AG04449 (cell line): ENCODE data around the gene NOXA1.

Source experiments
- CTCF ChIA-PET: fragments of 350-600 bp; formaldehyde crosslinking; extraction: SDS; loops from one replicate; lab custom pipeline; 2021; ENCODE audit warnings: antibody characterized with exemption; lab: Yijun Ruan, JAX
- POLR2A ChIA-PET: fragments of 400-600, 350-600 bp; formaldehyde crosslinking; extraction: SDS; loops from one replicate; lab custom pipeline; 2020; ENCODE audit warnings: antibody characterized with exemption, inconsistent platforms; lab: Yijun Ruan, JAX
- DNase-seq: peaks from one replicate; pipeline ENCODE4 v3.0.0-alpha.2; 2010; ENCODE audit warnings: low read depth, low spot score
- H3K4me3 ChIP-seq: 2 replicates; pipeline ENCODE4 v1.5.1; 2011; ENCODE audit warnings: low read depth, mild to moderate bottlenecking, control low read depth, low read length
- TF ChIP-seq, protein P1 (sequence below): IDR thresholded peaks from one replicate; pipeline ENCODE4 v1.5.1; 2011; ENCODE audit warnings: mild to moderate bottlenecking, moderate library complexity, low read length, control low read depth, inconsistent platforms; ENCODE audit not compliant: insufficient read depth; ENCODE audit errors: missing control alignments

NOXA1 gene

GRCh38 chr9:137480686-137481683 is 57.8 kb downstream of the NOXA1 start:
- DNase-seq, result no peak
- H3K4me3 ChIP-seq, result no peak overlapping the region
- TF ChIP-seq, protein P1, sequence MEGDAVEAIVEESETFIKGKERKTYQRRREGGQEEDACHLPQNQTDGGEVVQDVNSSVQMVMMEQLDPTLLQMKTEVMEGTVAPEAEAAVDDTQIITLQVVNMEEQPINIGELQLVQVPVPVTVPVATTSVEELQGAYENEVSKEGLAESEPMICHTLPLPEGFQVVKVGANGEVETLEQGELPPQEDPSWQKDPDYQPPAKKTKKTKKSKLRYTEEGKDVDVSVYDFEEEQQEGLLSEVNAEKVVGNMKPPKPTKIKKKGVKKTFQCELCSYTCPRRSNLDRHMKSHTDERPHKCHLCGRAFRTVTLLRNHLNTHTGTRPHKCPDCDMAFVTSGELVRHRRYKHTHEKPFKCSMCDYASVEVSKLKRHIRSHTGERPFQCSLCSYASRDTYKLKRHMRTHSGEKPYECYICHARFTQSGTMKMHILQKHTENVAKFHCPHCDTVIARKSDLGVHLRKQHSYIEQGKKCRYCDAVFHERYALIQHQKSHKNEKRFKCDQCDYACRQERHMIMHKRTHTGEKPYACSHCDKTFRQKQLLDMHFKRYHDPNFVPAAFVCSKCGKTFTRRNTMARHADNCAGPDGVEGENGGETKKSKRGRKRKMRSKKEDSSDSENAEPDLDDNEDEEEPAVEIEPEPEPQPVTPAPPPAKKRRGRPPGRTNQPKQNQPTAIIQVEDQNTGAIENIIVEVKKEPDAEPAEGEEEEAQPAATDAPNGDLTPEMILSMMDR, result no peak
- CTCF ChIA-PET, result no interaction called here
- POLR2A ChIA-PET, result no interaction called here

DNA sequence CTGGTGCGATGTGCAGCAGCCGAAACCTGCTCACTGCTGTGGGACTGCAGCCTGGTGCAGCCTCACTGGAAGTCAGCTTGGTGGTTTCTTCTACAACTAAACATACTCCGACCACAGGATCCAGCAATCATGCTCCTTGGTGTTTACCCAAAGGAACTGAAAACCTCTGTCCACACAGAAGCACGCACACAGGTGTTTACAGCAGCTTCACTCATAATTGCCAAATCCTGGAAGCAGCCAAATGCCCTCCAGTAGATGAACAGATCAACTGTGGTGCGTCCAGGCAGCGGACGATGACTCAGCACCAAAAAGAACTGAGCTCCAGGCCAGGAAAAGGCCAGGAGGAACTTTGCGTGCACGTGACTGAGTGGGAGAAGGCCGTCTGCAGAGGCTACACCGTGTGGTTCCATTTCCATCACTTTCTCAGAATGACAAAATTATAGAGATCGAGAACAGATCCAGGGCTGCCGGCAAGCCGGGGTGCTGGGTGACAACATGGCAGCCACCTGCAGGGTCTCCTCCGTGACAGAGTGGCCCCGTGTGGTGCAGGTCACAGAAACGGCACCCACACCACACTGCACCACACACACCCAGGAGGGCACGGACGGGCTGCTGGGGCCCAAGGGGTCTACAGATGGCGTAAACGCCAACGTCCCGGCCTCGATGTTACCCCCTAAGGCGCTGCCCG is 59.0 kb downstream of the NOXA1 start:
- ChIA-PET CTCF (interaction anchor here (1.1 kb wide), 1 partner anchor 46 kb away, joined by 4 read pairs; no protein-coding TSS in a partner anchor), POLR2A (no interaction called here)
- no peak overlapping the region for H3K4me3 ChIP-seq
- TF ChIP-seq, protein P1, result no peak
- no peak for DNase-seq
